OCI-LY7 (cell line): ENCODE results near the gene APOA1. TPM values are rescaled to one million over a fixed set of nuclear protein-coding genes. Genes with fewer than 3 reads are reported as not detected.
A peak's percentile ranks its signal among the peaks of the same experiment; 100 is the strongest.

Source experiments
- BruUV-seq: library from RNA; stranded (reverse); fragments of 400-500 nt; replicated peaks from 2 replicates; lab custom pipeline; 2021; lab: Mats Ljungman, UMichigan
- CTCF ChIA-PET: fragments of 300-600 bp; sonication (Branson Sonifier 250); formaldehyde crosslinking; loops from one replicate; lab custom pipeline; 2022; ENCODE audit warnings: antibody characterized with exemption; ENCODE audit not compliant: unreplicated experiment; lab: Charles Lee
- POLR2A ChIA-PET: fragments of 300-600 bp; sonication (Branson Sonifier 250); formaldehyde crosslinking; loops from one replicate; lab custom pipeline; 2022; ENCODE audit warnings: antibody characterized with exemption; lab: Charles Lee
- DNase-seq: peaks from one replicate; pipeline ENCODE4 v3.0.0-alpha.2; 2015; ENCODE audit warnings: low spot score
- H2AFZ ChIP-seq: fragments of 200-600 bp; sonication (generic), shearing (Covaris generic); 2 replicates; pipeline ENCODE4 v1.6.1; 2014; ENCODE audit warnings: mild to moderate bottlenecking, antibody characterized with exemption, low read length, moderate library complexity
- H3K27ac ChIP-seq: fragments of 200-600 bp; sonication (generic); 2 replicates; pipeline ENCODE4 v1.5.1; 2014; ENCODE audit warnings: mixed run types, low read depth, mild to moderate bottlenecking, moderate library complexity, low read length, inconsistent platforms; ENCODE audit not compliant: poor library complexity, severe bottlenecking
- H3K36me3 ChIP-seq: fragments of 200-600 bp; sonication (generic); 2 replicates; pipeline ENCODE4 v1.6.1; 2014; ENCODE audit warnings: mild to moderate bottlenecking, antibody characterized with exemption, low read length, moderate library complexity, mixed read lengths; ENCODE audit not compliant: insufficient read depth
- H3K4me1 ChIP-seq: fragments of 200-600 bp; sonication (generic); 2 replicates; pipeline ENCODE4 v1.5.1; 2014; ENCODE audit warnings: mild to moderate bottlenecking, low read length; ENCODE audit not compliant: insufficient read depth, poor library complexity, severe bottlenecking
- H3K4me2 ChIP-seq: fragments of 200-600 bp; sonication (generic); 2 replicates; pipeline ENCODE4 v1.6.1; 2014; ENCODE audit warnings: mild to moderate bottlenecking, low read length
- H3K4me3 ChIP-seq: fragments of 200-600 bp; sonication (generic); 2 replicates; pipeline ENCODE4 v1.5.1; 2014; ENCODE audit warnings: mild to moderate bottlenecking, low read depth, low read length; ENCODE audit not compliant: poor library complexity, severe bottlenecking
- H3K79me2 ChIP-seq: fragments of 200-600 bp; sonication (generic); 2 replicates; pipeline ENCODE4 v1.6.1; 2016; ENCODE audit warnings: low read depth, mild to moderate bottlenecking, low read length, moderate library complexity, mixed read lengths; ENCODE audit not compliant: insufficient read depth
- H3K9me2 ChIP-seq: fragments of 200-600 bp; sonication (generic); 2 replicates; pipeline ENCODE4 v1.6.1; 2016; ENCODE audit warnings: mild to moderate bottlenecking, low read length, mixed read lengths; ENCODE audit not compliant: insufficient read depth
- H3K9me3 ChIP-seq: fragments of 200-600 bp; sonication (generic); 2 replicates; pipeline ENCODE4 v1.6.1; 2014; ENCODE audit warnings: mild to moderate bottlenecking, mixed run types, low read length, mixed read lengths
- H4K20me1 ChIP-seq: fragments of 200-600 bp; sonication (generic); 2 replicates; pipeline ENCODE4 v1.6.1; 2014; ENCODE audit warnings: mild to moderate bottlenecking, antibody characterized with exemption, low read length, moderate library complexity, mixed read lengths; ENCODE audit not compliant: insufficient read depth
- EZH2phosphoT487 ChIP-seq: fragments of 200-600 bp; sonication (generic); IDR thresholded peaks from 2 replicates; pipeline ENCODE4 v1.6.1; 2018; ENCODE audit warnings: low read depth, borderline replicate concordance, mild to moderate bottlenecking, mixed run types, antibody characterized with exemption, low read length, moderate library complexity, mixed read lengths
- intact Hi-C: fragments of 100-400 bp; cut with micrococcal nuclease; formaldehyde crosslinking; loops from one replicate; pipeline ENCODE4 v1.10.0; 2022; ENCODE audit not compliant: unreplicated experiment
- total RNA-seq, 2 experiments: library from RNA; depleted of rRNA in 1 of 2; stranded (reverse); fragments of >200 nt in 1 of 2; shearing (Covaris generic) in 1 of 2; gene quantifications; 2 replicates each; pipeline ENCODE4 v1.2.3, GENCODE V29; 2014 to 2022
- TF ChIP-seq, protein P1 (sequence below): fragments of 200-600 bp; sonication (generic); conservative IDR thresholded peaks from 2 replicates; pipeline ENCODE4 v1.5.1; 2014; ENCODE audit warnings: mild to moderate bottlenecking, antibody characterized with exemption, low read length, moderate library complexity, mixed read lengths

Gene APOA1
- total RNA-seq, 2 experiments from 2014 or later: 0.22 TPM; not detected in 1

DNA sequence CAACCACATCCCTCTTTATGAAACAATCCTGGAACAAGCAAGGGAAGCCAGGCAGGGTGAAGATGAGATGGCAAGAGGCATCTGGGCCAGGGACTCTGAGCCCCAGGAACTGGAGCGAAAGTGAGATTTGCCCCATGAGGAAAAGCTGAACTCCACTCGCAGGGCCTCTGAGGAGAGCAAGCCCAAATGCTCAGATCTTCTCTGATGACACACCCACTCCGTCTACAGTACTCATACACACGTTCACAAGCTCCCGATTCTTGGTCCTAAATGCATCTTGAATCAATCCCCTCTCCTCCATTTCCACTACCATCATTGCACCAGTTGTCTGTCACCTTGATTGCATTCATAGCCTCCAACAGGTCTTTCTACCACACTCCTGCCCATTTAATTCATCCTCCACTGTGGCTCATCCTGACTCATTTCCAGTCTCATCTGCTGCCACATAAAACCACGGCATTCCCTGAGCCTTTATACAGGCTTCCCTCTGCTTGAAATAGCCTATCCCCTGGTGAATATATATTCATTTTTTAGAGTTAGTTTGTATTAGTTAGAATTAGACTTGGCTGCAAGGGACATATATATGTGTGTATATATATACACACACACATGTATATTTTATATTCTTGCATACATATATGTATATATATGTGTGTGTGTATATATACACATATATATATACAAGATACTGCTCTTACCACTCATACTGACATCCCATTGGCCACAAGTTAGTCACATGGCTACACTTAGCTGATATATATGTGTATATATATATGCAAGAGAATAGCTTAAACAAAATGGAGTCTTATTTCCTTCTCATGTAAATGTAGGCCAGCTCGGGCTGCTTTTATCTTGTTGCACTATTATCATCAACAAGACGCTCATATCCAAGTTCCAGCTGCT is 44.3 kb downstream of the APOA1 start:
- no peaks in the 10 kb centered on the region for H4K20me1 ChIP-seq
- intact Hi-C loops: loop anchor here (5.0 kb wide), 2 partner anchors 44 to 334 kb away; partner anchors contain the start of gene APOA1
- ChIA-PET POLR2A (interaction anchor here (0.5 to 1.3 kb wide), 5 partner anchors 34 to 438 kb away, joined by 3 to 6 read pairs (median 4); no protein-coding TSS in a partner anchor), CTCF (interaction anchor here (1.2 kb wide), 1 partner anchor 43 kb away, joined by 3 read pairs; no protein-coding TSS in a partner anchor)
- no peaks in the 10 kb centered on the region for H3K9me2 ChIP-seq
- no peak for DNase-seq
- H3K4me3 ChIP-seq: no peak overlapping the region
- H3K27ac ChIP-seq: no peak overlapping the region
- no peaks in the 10 kb centered on the region for H3K36me3 ChIP-seq
- H3K9me3 ChIP-seq: no peaks in the 10 kb centered on the region
- no peak overlapping the region for H3K4me2 ChIP-seq
- peak overlapping the region; percentile 77 for H2AFZ ChIP-seq
- no peaks in the 10 kb centered on the region for H3K79me2 ChIP-seq
- TF ChIP-seq, protein P1, sequence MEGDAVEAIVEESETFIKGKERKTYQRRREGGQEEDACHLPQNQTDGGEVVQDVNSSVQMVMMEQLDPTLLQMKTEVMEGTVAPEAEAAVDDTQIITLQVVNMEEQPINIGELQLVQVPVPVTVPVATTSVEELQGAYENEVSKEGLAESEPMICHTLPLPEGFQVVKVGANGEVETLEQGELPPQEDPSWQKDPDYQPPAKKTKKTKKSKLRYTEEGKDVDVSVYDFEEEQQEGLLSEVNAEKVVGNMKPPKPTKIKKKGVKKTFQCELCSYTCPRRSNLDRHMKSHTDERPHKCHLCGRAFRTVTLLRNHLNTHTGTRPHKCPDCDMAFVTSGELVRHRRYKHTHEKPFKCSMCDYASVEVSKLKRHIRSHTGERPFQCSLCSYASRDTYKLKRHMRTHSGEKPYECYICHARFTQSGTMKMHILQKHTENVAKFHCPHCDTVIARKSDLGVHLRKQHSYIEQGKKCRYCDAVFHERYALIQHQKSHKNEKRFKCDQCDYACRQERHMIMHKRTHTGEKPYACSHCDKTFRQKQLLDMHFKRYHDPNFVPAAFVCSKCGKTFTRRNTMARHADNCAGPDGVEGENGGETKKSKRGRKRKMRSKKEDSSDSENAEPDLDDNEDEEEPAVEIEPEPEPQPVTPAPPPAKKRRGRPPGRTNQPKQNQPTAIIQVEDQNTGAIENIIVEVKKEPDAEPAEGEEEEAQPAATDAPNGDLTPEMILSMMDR: no peak
- TF ChIP-seq EZH2phosphoT487: no peak
- H3K4me1 ChIP-seq: peaks cover 13% of the 10 kb centered on the region
- no TSS peak for BruUV-seq

DNA sequence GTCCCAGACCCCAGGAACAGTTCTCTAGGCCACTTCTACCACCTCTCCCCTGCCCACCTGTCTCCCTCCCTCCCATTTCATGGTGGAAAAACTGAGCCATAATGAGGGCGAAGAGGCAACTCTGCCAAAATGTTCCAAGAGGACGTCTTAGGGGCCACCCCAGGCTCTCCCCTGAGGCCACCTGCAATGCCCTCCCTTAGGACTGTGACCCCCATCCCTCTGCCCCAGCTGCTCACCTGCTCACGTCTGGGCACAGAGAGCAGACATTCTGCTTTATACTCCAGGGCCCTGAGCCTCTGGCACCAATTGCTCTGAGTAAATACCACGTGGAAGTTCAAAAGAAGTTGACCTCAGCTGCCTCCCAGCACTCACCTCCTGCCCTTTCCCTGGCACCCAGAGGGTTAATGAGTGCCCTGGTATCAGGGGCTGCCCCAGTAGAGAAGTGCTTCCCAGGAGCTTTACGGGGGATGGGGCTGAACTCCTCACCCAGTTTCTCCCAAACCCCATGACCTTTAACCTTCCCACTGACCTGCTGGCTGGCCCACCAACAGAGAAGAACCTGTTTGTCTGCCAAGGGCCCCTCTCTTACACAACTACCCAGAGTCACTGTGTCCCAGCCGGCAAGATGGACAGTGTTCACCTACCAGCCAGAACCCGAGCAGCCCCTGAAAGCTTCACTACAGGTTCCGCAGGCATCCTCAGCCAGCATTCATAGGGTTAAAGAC is 45.1 kb downstream of the APOA1 start:
- no peaks in the 10 kb centered on the region for H3K36me3 ChIP-seq
- H3K4me3 ChIP-seq: no peak overlapping the region
- H3K79me2 ChIP-seq: peaks cover 4% of the 10 kb centered on the region
- intact Hi-C loops: loop anchor here (5.0 kb wide), 2 partner anchors 45 to 335 kb away; partner anchors contain the start of gene APOA1
- TF ChIP-seq EZH2phosphoT487: no peak
- TF ChIP-seq, protein P1: no peak
- DNase-seq: no peak
- no peaks in the 10 kb centered on the region for H3K9me2 ChIP-seq
- POLR2A ChIA-PET: interaction anchor here (0.6 to 1.3 kb wide), 3 partner anchors 47 to 439 kb away, joined by 3 to 4 read pairs (median 4); no protein-coding TSS in a partner anchor
- no peaks in the 10 kb centered on the region for H4K20me1 ChIP-seq
- H3K4me2 ChIP-seq: no peak overlapping the region
- no peak overlapping the region; the same call in 1 of the 2 replicates for H2AFZ ChIP-seq
- CTCF ChIA-PET: interaction anchor here (1.2 kb wide), 1 partner anchor 43 kb away, joined by 3 read pairs; no protein-coding TSS in a partner anchor
- H3K4me1 ChIP-seq: peaks cover 14% of the 10 kb centered on the region
- H3K9me3 ChIP-seq: no peaks in the 10 kb centered on the region
- no peak overlapping the region for H3K27ac ChIP-seq
- no TSS peak for BruUV-seq
